GM19468 (cell line): ENCODE results near the gene MTIF3.

Source experiments
- ATAC-seq: cut with Tn5 transposase; IDR thresholded peaks from one replicate; pipeline ENCODE4 v1.9.1; 2021; ENCODE audit warnings: mild to moderate bottlenecking, moderate library complexity, moderate number of reproducible peaks; ENCODE audit not compliant: unreplicated experiment; ENCODE audit errors: extremely low read depth

Gene MTIF3

GRCh38 chr13:27461940-27462584 lies 11.7 kb upstream of the MTIF3 start:
- ATAC-seq: no peak

- ATAC-seq: no peak
These were observed 5.0 kb upstream of the MTIF3 start for GRCh38 chr13:27455331-27455855.

GRCh38 chr13:27450921-27451471 lies 632 bp upstream of the MTIF3 start:
- ATAC-seq: no peak

- ATAC-seq: no peak
These were observed 1.2 kb downstream of the MTIF3 start for GRCh38 chr13:27449081-27449603.

GRCh38 chr13:27448308-27448707 lies 2.1 kb downstream of the MTIF3 start:
- no peak for ATAC-seq

- ATAC-seq: no peak
These were observed 3.3 kb downstream of the MTIF3 start for GRCh38 chr13:27446986-27447583.

- no peak for ATAC-seq
These were observed 7.6 kb downstream of the MTIF3 start for GRCh38 chr13:27442797-27443196.

- ATAC-seq: no peak
These were observed 8.2 kb downstream of the MTIF3 start for GRCh38 chr13:27442071-27442647.

GRCh38 chr13:27440408-27440807 lies 10.0 kb downstream of the MTIF3 start:
- no peak for ATAC-seq

GRCh38 chr13:27437126-27437525 lies 13.2 kb downstream of the MTIF3 start:
- ATAC-seq: no peak

GRCh38 chr13:27432611-27433210 lies 17.7 kb downstream of the MTIF3 start:
- no peak for ATAC-seq

- ATAC-seq: no peak
These were observed 18.2 kb downstream of the MTIF3 start for GRCh38 chr13:27432180-27432579.

GRCh38 chr13:27428160-27428559 lies 22.2 kb downstream of the MTIF3 start:
- ATAC-seq: no peak

GRCh38 chr13:27427641-27428040 lies 22.7 kb downstream of the MTIF3 start:
- no peak for ATAC-seq

GRCh38 chr13:27425918-27426630 lies 24.3 kb downstream of the MTIF3 start:
- ATAC-seq: peak; percentile 43

GRCh38 chr13:27425158-27425917 lies 25.0 kb downstream of the MTIF3 start:
- no peak for ATAC-seq

GRCh38 chr13:27424246-27425157 lies 25.9 kb downstream of the MTIF3 start, which contains the start of gene GTF3A:
Gene GTF3A, plus strand, starts transcription at chr13:27424619.
- ATAC-seq: peak; percentile 53

- no peak for ATAC-seq
These were observed 27.0 kb downstream of the MTIF3 start for GRCh38 chr13:27423333-27423732.
